DMS53 treated with DMSO at 0.1 percent for 48 hours (cell line): ENCODE data around the gene DMRTC2.

Experiments used
- DNase-seq: peaks from one replicate; lab custom pipeline; 2025; ENCODE audit not compliant: unreplicated experiment; lab: John Stamatoyannopoulos, UW

Gene DMRTC2

GRCh38 chr19:41845051-41845590 is 279 bp downstream of the DMRTC2 start:
- DNase-seq, result no peak

DNA sequence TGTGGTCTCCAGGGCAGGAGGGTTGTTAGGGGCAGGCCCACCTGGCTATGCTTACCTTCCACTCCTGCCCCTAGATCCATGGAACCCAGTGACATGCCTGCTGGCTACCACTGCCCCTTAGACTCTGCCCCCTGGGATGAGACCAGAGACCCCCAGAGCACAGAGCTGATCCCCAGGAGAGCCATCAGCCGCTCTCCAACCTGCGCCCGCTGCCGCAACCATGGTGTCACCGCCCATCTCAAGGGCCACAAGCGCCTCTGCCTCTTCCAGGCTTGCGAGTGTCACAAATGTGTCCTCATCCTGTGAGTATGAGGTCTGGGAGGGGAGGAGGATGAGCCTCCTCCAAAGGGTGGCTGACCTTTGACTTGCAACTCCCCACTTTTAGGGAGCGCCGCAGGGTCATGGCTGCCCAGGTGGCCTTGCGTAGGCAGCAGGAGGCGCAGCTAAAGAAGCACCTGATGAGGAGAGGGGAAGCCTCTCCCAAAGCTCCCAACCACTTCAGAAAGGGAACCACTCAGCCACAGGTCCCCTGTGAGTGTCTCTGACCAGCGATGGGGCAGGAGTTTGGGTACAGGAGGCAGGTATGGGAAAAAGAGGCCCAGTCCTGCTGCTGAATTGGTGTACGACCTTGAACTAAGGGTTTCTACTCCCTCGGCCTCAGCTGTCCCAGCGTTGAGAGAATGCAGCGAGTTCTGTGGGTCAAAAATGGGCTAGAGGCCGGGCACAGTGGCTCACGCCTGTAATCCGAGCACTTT is 2.7 kb downstream of the DMRTC2 start:
- no peak for DNase-seq

GRCh38 chr19:41848666-41849065 is 3.8 kb downstream of the DMRTC2 start:
- DNase-seq, result no peak

DNA sequence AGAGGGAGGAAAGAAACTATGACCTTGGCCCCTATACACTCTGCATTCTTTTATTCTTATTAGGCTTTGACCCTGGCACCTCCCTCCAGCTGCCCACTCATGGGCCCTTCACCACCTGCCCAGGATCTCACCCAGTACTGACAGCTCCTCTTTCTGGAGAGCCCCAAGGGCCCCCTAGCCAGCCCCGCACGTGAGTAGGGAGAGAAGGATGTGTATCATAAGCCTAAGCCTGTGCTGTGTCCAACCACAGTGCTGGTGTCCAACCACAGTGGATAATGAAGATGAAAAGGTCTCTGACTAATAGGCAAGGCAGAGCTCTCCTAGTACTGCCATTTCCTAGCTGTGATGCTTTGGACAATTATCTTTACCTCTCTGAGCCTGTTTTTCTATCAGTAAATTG is 4.2 kb downstream of the DMRTC2 start:
- DNase-seq, result no peak

DNA sequence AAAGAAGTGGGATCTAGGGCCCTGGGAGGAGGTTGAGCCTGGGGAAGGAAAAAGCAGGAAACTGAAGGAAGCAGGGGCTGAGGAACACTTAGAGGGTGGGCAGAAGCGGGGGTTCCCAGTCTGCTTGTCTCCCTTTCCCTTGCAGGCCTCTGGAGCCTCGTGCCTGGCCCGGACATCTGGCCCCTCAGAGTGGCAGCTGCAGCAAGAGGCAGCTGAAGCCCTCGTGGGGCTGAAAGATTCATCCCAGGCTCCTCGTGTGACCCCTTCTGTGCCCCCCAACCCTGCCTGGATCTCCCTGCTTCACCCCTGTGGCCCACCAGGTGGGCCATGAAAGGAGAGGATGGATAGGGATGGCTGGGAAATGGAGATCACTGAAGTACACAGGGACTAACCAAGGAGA is 5.5 kb downstream of the DMRTC2 start:
- DNase-seq, result no peak

DNA sequence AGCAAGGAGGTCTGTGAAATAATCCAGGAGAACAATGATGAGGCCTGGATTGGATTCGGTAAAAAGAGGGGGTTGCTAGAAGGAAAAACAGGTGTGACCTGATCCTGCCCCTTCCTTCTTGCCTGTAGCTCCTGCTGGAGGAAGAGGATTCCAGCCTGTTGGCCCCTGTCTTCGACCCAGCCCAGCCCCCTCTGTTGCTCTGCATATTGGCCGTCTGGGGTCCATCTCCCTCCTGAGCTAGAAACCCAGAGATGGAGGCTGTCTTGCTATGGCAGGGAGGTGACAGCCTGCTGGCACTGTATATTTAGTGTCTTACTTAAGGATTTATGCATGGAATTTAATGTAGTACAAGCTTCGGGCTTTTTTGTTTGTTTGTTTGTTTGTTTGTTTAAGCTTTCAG is 6.6 kb downstream of the DMRTC2 start:
- no peak for DNase-seq

GRCh38 chr19:41853344-41853743 is 8.5 kb downstream of the DMRTC2 start:
- no peak for DNase-seq

- DNase-seq, result no peak
These were observed 8.9 kb downstream of the DMRTC2 start for GRCh38 chr19:41853768-41854167.

GRCh38 chr19:41859213-41859617 is 14.4 kb downstream of the DMRTC2 start:
- no peak for DNase-seq

DNA sequence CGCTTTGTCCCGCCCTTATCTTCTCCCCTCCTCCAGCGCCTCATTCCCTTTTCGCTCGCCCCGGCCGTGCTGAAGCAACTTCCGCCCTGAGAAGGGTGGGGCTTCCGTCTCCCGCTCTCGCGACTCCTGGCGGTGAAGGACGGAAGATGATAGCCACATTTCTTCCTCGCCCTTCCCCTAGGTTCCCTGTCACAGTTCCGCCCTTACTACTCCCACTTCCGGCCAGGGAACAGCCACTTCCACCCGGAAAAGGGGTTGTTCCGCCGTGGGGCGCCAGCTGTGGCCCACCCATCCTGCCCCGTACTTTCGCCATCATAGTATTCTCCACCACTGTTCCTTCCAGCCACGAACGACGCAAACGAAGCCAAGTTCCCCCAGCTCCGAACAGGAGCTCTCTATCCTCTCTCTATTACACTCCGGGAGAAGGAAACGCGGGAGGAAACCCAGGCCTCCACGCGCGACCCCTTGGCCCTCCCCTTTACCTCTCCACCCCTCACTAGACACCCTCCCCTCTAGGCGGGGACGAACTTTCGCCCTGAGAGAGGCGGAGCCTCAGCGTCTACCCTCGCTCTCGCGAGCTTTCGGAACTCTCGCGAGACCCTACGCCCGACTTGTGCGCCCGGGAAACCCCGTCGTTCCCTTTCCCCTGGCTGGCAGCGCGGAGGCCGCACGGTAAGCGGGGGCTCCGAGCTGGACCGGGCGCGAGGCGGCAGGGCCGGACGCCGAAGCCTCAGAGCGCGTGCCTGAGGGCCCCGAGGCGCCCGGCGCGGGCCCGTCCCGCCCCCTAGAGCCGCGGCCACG is 15.0 kb downstream of the DMRTC2 start, which contains the start of gene RPS19:
RPS19 (plus strand) TSS at position 638 of the 801 bp plus-strand sequence. CDS start 520 bp downstream, outside the sequence.
- peak; percentile 96 for DNase-seq

DNA sequence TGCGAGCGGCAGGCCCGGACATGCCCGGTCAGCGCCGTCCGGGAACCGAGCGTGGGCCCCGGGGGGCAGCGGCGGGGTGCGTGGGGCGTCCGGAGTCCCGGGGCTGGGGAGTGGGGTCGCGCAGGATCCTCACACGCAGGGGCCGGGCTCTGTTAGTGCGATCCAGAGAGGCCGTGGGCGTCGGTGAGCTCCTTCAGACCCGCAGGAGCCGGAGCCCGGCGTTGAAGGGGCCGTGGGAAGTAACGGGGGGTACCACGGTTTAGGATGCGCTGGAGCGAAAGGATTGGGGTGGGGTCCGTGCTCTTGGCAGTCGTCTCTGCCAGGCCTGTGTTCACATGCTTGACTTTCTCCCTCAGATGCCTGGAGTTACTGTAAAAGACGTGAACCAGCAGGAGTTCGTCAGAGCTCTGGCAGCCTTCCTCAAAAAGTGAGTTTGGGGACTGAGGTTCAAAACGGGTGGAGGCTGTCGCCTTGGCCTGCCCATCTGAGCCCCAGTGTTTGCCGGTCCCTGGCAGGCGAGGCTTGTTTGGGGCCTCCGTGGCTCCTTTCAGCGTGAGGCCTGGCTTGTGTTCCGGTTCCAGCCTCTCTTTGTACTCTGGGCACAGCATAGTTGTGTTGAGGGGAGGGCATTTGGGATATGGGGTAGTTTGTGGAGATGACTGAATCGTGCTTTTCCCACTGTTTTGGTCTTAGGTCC is 15.7 kb downstream of the DMRTC2 start:
- no peak for DNase-seq

DNA sequence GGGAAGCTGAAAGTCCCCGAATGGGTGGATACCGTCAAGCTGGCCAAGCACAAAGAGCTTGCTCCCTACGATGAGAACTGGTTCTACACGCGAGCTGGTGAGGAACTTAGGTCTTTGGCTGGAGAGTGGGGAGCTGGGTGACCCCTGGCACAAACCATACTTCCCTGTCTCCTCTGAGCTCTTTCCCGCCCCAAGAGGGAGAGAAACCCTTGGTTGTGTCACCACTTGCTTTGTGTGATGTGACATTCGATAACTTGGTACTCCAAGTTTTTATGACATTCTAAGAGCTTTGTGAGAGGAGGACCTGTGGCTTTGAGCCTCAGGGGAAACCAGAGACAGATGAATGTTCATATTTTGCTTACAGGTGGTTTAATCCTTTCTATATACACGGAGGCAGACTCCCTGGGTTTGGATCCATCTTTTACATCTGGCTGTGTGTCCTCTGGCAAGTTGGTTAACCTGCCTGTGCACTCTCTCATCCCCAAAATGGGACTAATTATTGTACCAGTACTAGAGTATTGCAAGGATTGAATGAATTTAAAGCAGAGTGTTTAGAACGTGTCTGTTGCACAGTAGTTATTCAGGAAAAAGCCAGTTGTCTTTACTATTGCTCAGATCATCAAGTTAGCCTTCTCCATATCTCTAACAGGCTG is 16.4 kb downstream of the DMRTC2 start:
- DNase-seq, result no peak

GRCh38 chr19:41861846-41862245 is 17.0 kb downstream of the DMRTC2 start:
- no peak for DNase-seq

DNA sequence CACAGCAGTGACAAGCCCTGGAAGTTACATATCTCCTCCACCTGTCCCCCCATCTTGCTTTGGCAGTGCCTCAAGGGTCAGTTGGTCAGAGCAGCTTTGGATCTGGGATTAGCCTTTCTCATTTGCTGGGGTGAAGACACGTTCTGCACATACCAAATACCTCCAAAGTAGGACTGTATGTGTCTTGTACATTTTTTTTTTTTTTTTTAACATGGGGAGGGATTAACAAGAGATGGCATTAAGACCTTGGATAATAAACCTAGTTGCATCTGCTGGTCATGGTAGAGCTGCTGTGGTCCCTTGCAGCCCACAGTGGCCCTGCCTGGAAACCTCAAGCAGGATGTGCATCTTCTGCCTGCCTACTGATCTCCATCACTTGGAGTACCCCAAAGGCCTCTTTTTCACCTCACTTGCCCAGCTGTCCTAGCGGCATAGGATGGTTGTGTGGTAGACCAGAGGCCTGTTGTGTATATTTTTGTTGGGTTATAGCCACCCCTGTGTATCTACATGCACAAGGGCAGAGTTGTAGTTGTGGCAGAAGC is 17.7 kb downstream of the DMRTC2 start:
- no peak for DNase-seq

GRCh38 chr19:41863209-41863931 is 18.5 kb downstream of the DMRTC2 start:
- no peak for DNase-seq

- DNase-seq, result no peak
These were observed 19.5 kb downstream of the DMRTC2 start for GRCh38 chr19:41864374-41864773.

DNA sequence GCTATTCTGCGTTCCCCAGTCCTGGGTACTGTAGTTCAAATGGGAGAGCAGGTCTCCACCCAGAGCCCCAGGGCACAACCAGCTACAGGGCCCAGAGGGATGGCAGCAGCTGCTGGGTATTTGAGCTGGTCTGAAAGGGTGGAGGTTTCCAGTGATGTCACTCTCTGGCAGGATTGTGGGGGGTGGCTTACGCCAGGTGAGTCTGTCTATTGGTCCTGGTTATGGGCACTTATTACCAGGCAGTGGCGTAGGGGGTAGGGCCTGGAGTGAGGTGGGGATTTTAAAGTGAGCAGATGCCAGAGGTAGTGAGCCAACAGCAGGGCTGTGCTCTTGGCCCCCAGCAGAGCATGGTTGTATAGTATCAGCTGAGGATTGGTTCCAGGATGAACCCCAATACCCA is 21.4 kb downstream of the DMRTC2 start:
- no peak for DNase-seq

DNA sequence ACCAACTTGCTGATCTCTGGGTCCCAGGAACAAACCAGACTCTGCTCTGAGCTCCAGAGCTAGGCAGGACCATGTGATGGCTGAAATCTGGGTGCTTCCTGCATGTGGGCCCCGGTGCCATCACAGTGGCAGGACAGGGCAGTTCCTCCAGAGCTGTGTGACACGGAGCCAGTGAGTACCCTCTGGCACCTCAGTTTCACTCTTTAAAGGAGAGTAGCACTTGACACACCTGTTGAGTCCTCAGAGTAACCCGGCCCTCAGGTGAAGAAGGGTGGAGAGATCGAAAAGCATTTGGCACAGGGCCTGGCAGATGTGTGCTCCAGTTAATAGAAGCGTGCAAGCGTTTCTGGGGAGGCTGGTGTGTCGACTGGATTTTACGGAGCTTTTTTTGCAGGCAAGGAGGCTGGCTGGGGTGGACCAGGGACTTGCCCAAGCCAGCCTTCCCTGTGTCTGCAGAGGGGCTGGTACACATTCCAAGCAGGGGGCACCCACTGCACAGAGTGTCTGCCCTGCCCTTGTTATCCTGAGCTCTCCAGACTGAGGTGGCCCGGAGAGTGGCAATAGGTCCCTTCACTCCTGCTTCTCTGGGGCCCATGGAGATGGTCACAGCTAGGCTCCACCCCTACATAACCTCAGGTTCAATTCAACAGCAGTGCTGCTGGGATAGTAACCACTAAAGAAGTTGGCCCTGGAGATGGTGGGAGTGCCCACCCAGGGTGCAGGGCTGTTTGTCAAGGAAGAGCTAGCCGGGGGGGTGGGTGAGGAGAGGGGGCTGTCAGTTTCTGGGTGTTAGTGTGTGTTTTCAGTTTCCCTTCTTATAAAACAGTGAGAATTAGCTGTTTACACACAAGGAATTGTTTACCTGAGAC is 23.5 kb downstream of the DMRTC2 start:
- DNase-seq, result no peak

DNA sequence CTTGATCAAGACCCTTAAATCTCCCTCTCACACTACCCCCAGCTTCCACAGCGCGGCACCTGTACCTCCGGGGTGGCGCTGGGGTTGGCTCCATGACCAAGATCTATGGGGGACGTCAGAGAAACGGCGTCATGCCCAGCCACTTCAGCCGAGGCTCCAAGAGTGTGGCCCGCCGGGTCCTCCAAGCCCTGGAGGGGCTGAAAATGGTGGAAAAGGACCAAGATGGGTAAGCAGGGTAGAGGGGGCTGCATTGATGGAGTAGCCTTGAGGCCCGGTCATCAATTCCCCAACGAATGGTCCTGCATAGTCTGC is 24.1 kb downstream of the DMRTC2 start:
- DNase-seq, result no peak
